Endodermal cell (in vitro differentiated cells): ENCODE data around the gene SUGP2. TPM values are rescaled to one million over a fixed set of nuclear protein-coding genes. Genes with fewer than 3 reads are reported as not detected.

Experiments used
- DNase-seq: peaks from one replicate; pipeline ENCODE4 v3.0.0-alpha.2; 2017
- H3K27ac ChIP-seq: 2 replicates; pipeline ENCODE4 v1.5.1; 2013; ENCODE audit warnings: mild to moderate bottlenecking, low read depth, low read length, moderate library complexity
- H3K27me3 ChIP-seq: 2 replicates; pipeline ENCODE4 v1.6.1; 2013; ENCODE audit warnings: mild to moderate bottlenecking, low read length, moderate library complexity; ENCODE audit not compliant: insufficient read depth, control insufficient read depth, poor library complexity, severe bottlenecking
- H3K36me3 ChIP-seq: 2 replicates; pipeline ENCODE4 v1.7.0; 2013; ENCODE audit warnings: mild to moderate bottlenecking, low read length, moderate library complexity; ENCODE audit not compliant: control insufficient read depth, insufficient read depth
- H3K4me1 ChIP-seq: one replicate; pipeline ENCODE4 v1.7.0; 2013; ENCODE audit warnings: low read length; ENCODE audit not compliant: control insufficient read depth, insufficient read depth
- H3K4me3 ChIP-seq: 2 replicates; pipeline ENCODE4 v1.5.1; 2013; ENCODE audit warnings: mild to moderate bottlenecking, low read length, moderate library complexity
- H3K9ac ChIP-seq: 2 replicates; pipeline ENCODE4 v1.6.1; 2013; ENCODE audit warnings: mild to moderate bottlenecking, low read length, moderate library complexity; ENCODE audit not compliant: poor library complexity, severe bottlenecking; ENCODE audit errors: extremely low read depth
- H3K9me3 ChIP-seq: 2 replicates; pipeline ENCODE4 v1.6.1; 2013; ENCODE audit warnings: mild to moderate bottlenecking, low read length, moderate library complexity; ENCODE audit not compliant: control insufficient read depth
- H3K27ac Mint-ChIP-seq: 2 replicates; pipeline ENCODE4 v1.8.0; 2020; ENCODE audit warnings: mixed read lengths
- H3K27me3 Mint-ChIP-seq: 2 replicates; pipeline ENCODE4 v1.8.0; 2021; ENCODE audit warnings: mild to moderate bottlenecking, mixed read lengths; ENCODE audit not compliant: insufficient read depth
- H3K36me3 Mint-ChIP-seq: 2 replicates; pipeline ENCODE4 v1.8.0; 2020; ENCODE audit warnings: low read depth, mixed read lengths
- H3K4me1 Mint-ChIP-seq: 2 replicates; pipeline ENCODE4 v1.8.0; 2020; ENCODE audit warnings: mixed read lengths
- H3K4me3 Mint-ChIP-seq: 2 replicates; pipeline ENCODE4 v1.8.0; 2020; ENCODE audit warnings: mild to moderate bottlenecking, moderate library complexity, mixed read lengths
- H3K9me3 Mint-ChIP-seq: 2 replicates; pipeline ENCODE4 v1.8.0; 2020; ENCODE audit warnings: mild to moderate bottlenecking, mixed read lengths
- WGBS, 2 experiments: methylation state at CpG; one replicate each; pipeline versions ENCODE4 v1.1.5 to v1.1.7; 2013; ENCODE audit warnings: missing lambda C conversion rate in 2 of 2, mixed read lengths in 1 of 2; ENCODE audit not compliant: insufficient coverage in 1 of 2, insufficient read length in 1 of 2; 5-methylcytosine and 5-hydroxymethylcytosine counted together
- long read RNA-seq, 4 experiments: library from polyadenylated mRNA in 2 of 4; library from RNA in 1 of 4; library from capped mRNA in 1 of 4; stranded (forward) in 3 of 4; unstranded in 1 of 4; transcript quantifications; one replicate each; pipeline ENCODE4 v2.0.0, GENCODE V29; 2020 to 2021; ENCODE audit warnings: inconsistent platforms in 1 of 4
- polyA plus RNA-seq, 2 experiments: library from polyadenylated mRNA; stranded (reverse); fragments of 50-300 nt; gene quantifications; one replicate each; pipeline ENCODE4 v1.2.3, GENCODE V29; 2013
- total RNA-seq, 2 donors: library from RNA; stranded (reverse); fragmentation: NEBNext Ultra II Directional in 1 of 2; extraction: Animal tissue kit (Norgen Biotek cat#: 25700) in 1 of 2; gene quantifications; 2 replicates in 1 of 2; 3 replicates in 1 of 2; pipeline ENCODE4 v1.2.1, GENCODE V29; 2021
- TF ChIP-seq, protein P1 (sequence below): fragments of 200-600 bp; sonication (generic); conservative IDR thresholded peaks from 2 replicates; pipeline ENCODE4 v1.5.0; 2021; ENCODE audit warnings: antibody characterized with exemption, mild to moderate bottlenecking

Gene SUGP2
- 100 to 1,000 TPM; 121 to 157 TPM for total RNA-seq
- polyA plus RNA-seq (2013, experiment 1 of 2) = 130 TPM
- 124 TPM for polyA plus RNA-seq (2013, experiment 2 of 2)
- long read RNA-seq, experiment 1, full-length matches to known transcripts = 4 of 33 reads
- long read RNA-seq, experiment 1, partial matches to known transcripts = 17 of 33 reads
- long read RNA-seq, experiment 1, other reads (novel, unspliced or antisense) = 12 of 33 reads
- long read RNA-seq, experiment 2, full-length matches to known transcripts = 120 of 226 reads
- long read RNA-seq, experiment 2, partial matches to known transcripts = 33 of 226 reads
- long read RNA-seq, experiment 2, other reads (novel, unspliced or antisense) = 73 of 226 reads
- long read RNA-seq, experiment 3, full-length matches to known transcripts = 77 of 194 reads
- long read RNA-seq, experiment 3, partial matches to known transcripts = 45 of 194 reads
- long read RNA-seq, experiment 3, other reads (novel, unspliced or antisense) = 72 of 194 reads
- long read RNA-seq, experiment 4, partial matches to known transcripts = 2 of 4 reads
- long read RNA-seq, experiment 4, other reads (novel, unspliced or antisense) = 1 of 4 reads

GRCh38 chr19:19033426-19034203, at the start of gene SUGP2, which contains the start of gene ARMC6:
Gene SUGP2 (minus strand): TSS chr19:19033517. CDS start chr19:19031071, 2,446 bp downstream.
Gene ARMC6 (plus strand): TSS chr19:19033603. CDS start chr19:19034210, 607 bp downstream.
- H3K36me3 Mint-ChIP-seq = peaks cover 57% of the 10 kb centered on the region
- peaks cover 20% of the 10 kb centered on the region for H3K9me3 Mint-ChIP-seq
- Histone ChIP-seq H3K4me1 (no peaks in the 10 kb centered on the region), H3K9ac (peak within 1 kb of the TSS; percentile 74), H3K27ac (peak within 1 kb of the TSS; percentile 83), H3K4me3 (peak within 1 kb of the TSS; percentile 91), H3K27me3 (no peaks in the 10 kb centered on the region), H3K36me3 (peaks cover 58% of the 10 kb centered on the region), H3K9me3 (peaks cover 17% of the 10 kb centered on the region)
- TF ChIP-seq, protein P1, sequence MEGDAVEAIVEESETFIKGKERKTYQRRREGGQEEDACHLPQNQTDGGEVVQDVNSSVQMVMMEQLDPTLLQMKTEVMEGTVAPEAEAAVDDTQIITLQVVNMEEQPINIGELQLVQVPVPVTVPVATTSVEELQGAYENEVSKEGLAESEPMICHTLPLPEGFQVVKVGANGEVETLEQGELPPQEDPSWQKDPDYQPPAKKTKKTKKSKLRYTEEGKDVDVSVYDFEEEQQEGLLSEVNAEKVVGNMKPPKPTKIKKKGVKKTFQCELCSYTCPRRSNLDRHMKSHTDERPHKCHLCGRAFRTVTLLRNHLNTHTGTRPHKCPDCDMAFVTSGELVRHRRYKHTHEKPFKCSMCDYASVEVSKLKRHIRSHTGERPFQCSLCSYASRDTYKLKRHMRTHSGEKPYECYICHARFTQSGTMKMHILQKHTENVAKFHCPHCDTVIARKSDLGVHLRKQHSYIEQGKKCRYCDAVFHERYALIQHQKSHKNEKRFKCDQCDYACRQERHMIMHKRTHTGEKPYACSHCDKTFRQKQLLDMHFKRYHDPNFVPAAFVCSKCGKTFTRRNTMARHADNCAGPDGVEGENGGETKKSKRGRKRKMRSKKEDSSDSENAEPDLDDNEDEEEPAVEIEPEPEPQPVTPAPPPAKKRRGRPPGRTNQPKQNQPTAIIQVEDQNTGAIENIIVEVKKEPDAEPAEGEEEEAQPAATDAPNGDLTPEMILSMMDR = no peak
- 0% methylated on average over 12 to 94 of the region's 94 CpGs for WGBS, 2 experiments
- peak; percentile 96 for DNase-seq
- H3K27me3 Mint-ChIP-seq = no peaks in the 10 kb centered on the region
- H3K4me1 Mint-ChIP-seq = peaks cover 13% of the 10 kb centered on the region
- H3K4me3 Mint-ChIP-seq = peak within 1 kb of the TSS; percentile 86
- peak within 1 kb of the TSS; percentile 95 for H3K27ac Mint-ChIP-seq

- Histone ChIP-seq H3K27me3 (no peaks in the 10 kb centered on the region), H3K27ac (no peak overlapping the region), H3K4me1 (no peaks in the 10 kb centered on the region), H3K36me3 (no peaks in the 10 kb centered on the region), H3K9me3 (no peaks in the 10 kb centered on the region), H3K4me3 (no peak overlapping the region), H3K9ac (no peak overlapping the region)
- TF ChIP-seq, protein P1 = no peak
- DNase-seq = no peak
- H3K4me1 Mint-ChIP-seq = no peaks in the 10 kb centered on the region
- no peak overlapping the region for H3K4me3 Mint-ChIP-seq
- no peaks in the 10 kb centered on the region for H3K9me3 Mint-ChIP-seq
- WGBS, 2 experiments = 92 to 93% methylated on average over 14 to 16 of the region's 16 CpGs
- no peak overlapping the region for H3K27ac Mint-ChIP-seq
- H3K36me3 Mint-ChIP-seq = peaks cover 4% of the 10 kb centered on the region
- peaks cover 36% of the 10 kb centered on the region for H3K27me3 Mint-ChIP-seq
Measured at GRCh38 chr19:19081642-19082151, 48.4 kb upstream of the SUGP2 start.

GRCh38 chr19:19079571-19079970, 46.3 kb upstream of the SUGP2 start:
- H3K9me3 Mint-ChIP-seq = no peaks in the 10 kb centered on the region
- DNase-seq = no peak
- no peak overlapping the region for H3K4me3 Mint-ChIP-seq
- TF ChIP-seq, protein P1 = no peak
- no peaks in the 10 kb centered on the region for H3K4me1 Mint-ChIP-seq
- no peak overlapping the region for H3K27ac Mint-ChIP-seq
- WGBS, 2 experiments = 100% methylated on average over 1 of the region's 1 CpG
- Histone ChIP-seq H3K9me3 (no peaks in the 10 kb centered on the region), H3K36me3 (no peaks in the 10 kb centered on the region), H3K9ac (no peak overlapping the region), H3K27me3 (no peaks in the 10 kb centered on the region), H3K27ac (no peak overlapping the region), H3K4me3 (no peak overlapping the region), H3K4me1 (no peaks in the 10 kb centered on the region)
- H3K36me3 Mint-ChIP-seq = peaks cover 4% of the 10 kb centered on the region
- H3K27me3 Mint-ChIP-seq = peaks cover 48% of the 10 kb centered on the region
